SU-DHL-6 (cell line): ENCODE results near the gene SNAPC3.

ENCODE experiments used
- H2AFZ ChIP-seq: fragments of 200-600 bp; sonication (generic); 2 replicates; pipeline ENCODE4 v1.6.1; 2014; ENCODE audit warnings: low read depth, mild to moderate bottlenecking, moderate library complexity, mixed read lengths, antibody characterized with exemption, low read length; ENCODE audit not compliant: severe bottlenecking
- H3F3A ChIP-seq: fragments of 200-600 bp; shearing (Covaris generic); 2 replicates; pipeline ENCODE4 v1.6.0; 2016; ENCODE audit warnings: antibody characterized with exemption, mild to moderate bottlenecking; ENCODE audit not compliant: insufficient read depth
- H3K27ac ChIP-seq: fragments of 200-600 bp; sonication (generic); 2 replicates; pipeline ENCODE4 v1.5.1; 2016; ENCODE audit warnings: low read depth, mild to moderate bottlenecking, low read length, moderate library complexity, mixed read lengths
- H3K27me3 ChIP-seq: fragments of 200-600 bp; sonication (generic), shearing (Covaris generic); 2 replicates; pipeline ENCODE4 v1.6.0; 2014; ENCODE audit warnings: mild to moderate bottlenecking, low read length
- H3K36me3 ChIP-seq: fragments of 200-600 bp; sonication (generic); 2 replicates; pipeline ENCODE4 v1.6.1; 2014; ENCODE audit warnings: mild to moderate bottlenecking, low read length, mixed read lengths
- H3K4me2 ChIP-seq: fragments of 300-600, 200-600 bp; shearing (Covaris generic), sonication (generic); 2 replicates; pipeline ENCODE4 v1.6.0; 2014; ENCODE audit warnings: low read length, low read depth, mild to moderate bottlenecking; ENCODE audit not compliant: poor library complexity, severe bottlenecking
- H3K4me3 ChIP-seq: fragments of 200-600 bp; sonication (generic); 2 replicates; pipeline ENCODE4 v1.5.1; 2014; ENCODE audit warnings: antibody characterized with exemption, low read length, mild to moderate bottlenecking, mixed read lengths; ENCODE audit not compliant: insufficient read depth, poor library complexity, severe bottlenecking
- H3K79me2 ChIP-seq: fragments of 200-600 bp; sonication (generic); 2 replicates; pipeline ENCODE4 v1.6.1; 2014; ENCODE audit warnings: mild to moderate bottlenecking, low read length, moderate library complexity; ENCODE audit not compliant: insufficient read depth
- H3K9ac ChIP-seq: fragments of 200-600 bp; sonication (generic); 2 replicates; pipeline ENCODE4 v1.7.0; 2014; ENCODE audit warnings: mild to moderate bottlenecking, low read length
- H3K9me2 ChIP-seq: fragments of 200-600 bp; sonication (generic); replicated peaks from 2 replicates; pipeline ENCODE4 v1.6.1; 2014; ENCODE audit warnings: low read length; ENCODE audit not compliant: insufficient read depth
- H3K9me3 ChIP-seq: fragments of 200-600 bp; sonication (generic); 2 replicates; pipeline ENCODE4 v1.6.1; 2014; ENCODE audit warnings: low read length, mixed read lengths; ENCODE audit not compliant: insufficient read depth
- H4K20me1 ChIP-seq: fragments of 200-600 bp; sonication (generic); 2 replicates; pipeline ENCODE4 v1.6.1; 2014; ENCODE audit warnings: low read depth, mild to moderate bottlenecking, antibody characterized with exemption, low read length, moderate library complexity, mixed read lengths
- EZH2phosphoT487 ChIP-seq: fragments of 200-600 bp; sonication (generic), shearing (Covaris generic); conservative IDR thresholded peaks from 2 replicates; pipeline ENCODE4 v1.6.1; 2018; ENCODE audit warnings: mild to moderate bottlenecking, antibody characterized with exemption, low read length, moderate library complexity, mixed read lengths
- TF ChIP-seq, protein P1 (sequence below): fragments of 200-600 bp; sonication (generic); IDR thresholded peaks from one replicate; pipeline ENCODE4 v1.5.1; 2017; ENCODE audit warnings: antibody characterized with exemption, mild to moderate bottlenecking, low read length, moderate library complexity; ENCODE audit not compliant: insufficient read depth, poor library complexity, severe bottlenecking

SNAPC3 gene

DNA sequence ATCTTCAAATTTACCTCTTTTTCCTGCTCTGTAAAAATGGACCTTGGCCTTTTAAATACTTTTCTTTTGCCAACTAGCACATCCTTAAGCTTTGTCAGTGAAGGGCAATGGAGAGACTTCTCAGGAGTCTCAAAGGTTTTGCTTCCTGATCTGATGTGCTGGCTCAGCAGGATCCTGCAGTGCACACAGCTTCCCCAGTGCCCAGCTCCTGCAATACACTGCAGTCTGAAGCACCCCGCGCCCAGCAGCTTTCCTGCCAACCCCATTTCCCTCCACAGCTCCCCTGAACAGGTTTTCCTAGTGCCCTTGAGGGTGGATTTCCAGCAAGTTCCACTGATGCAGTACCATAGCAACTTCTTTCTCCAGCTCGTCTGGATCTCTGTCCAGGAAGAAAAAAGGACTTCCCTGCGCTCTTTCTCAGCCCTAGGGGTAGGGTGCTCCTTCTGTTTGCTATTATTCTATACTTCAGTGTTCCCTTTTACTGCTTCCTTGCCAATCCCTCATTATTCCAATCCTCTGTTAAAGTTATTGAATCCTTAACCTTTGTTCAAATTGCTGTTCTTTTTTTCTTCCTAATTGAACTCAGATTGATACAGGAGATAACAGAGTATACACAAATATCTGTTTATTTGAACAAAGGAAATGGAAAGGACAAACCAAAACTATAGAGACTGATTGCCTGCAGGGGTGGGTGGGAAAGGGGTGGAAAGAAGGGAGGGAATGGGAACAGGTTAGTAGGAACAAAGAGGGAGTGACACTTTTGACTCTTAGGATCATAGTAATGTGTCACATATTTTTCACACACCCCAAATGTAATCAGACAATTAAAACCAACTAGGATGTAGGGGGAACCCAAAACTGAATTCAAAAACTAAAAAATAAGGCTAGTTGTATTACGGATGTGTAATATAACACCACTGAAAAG is 8.5 kb downstream of the SNAPC3 start:
- Histone ChIP-seq H3K4me3 (no peak overlapping the region), H3K4me2 (no peak overlapping the region), H4K20me1 (no peaks in the 10 kb centered on the region), H3K9ac (no peak overlapping the region), H3K27ac (no peak overlapping the region), H3K9me3 (no peaks in the 10 kb centered on the region), H3K79me2 (peaks cover 34% of the 10 kb centered on the region), H3K36me3 (peaks cover 18% of the 10 kb centered on the region; the same call in 1 of the 2 replicates), H3K27me3 (no peaks in the 10 kb centered on the region), H3K9me2 (no peaks in the 10 kb centered on the region), H2AFZ (no peak overlapping the region), H3F3A (peaks cover 12% of the 10 kb centered on the region; the same call in 1 of the 2 replicates)
- TF ChIP-seq EZH2phosphoT487, result no peak
- TF ChIP-seq, protein P1, sequence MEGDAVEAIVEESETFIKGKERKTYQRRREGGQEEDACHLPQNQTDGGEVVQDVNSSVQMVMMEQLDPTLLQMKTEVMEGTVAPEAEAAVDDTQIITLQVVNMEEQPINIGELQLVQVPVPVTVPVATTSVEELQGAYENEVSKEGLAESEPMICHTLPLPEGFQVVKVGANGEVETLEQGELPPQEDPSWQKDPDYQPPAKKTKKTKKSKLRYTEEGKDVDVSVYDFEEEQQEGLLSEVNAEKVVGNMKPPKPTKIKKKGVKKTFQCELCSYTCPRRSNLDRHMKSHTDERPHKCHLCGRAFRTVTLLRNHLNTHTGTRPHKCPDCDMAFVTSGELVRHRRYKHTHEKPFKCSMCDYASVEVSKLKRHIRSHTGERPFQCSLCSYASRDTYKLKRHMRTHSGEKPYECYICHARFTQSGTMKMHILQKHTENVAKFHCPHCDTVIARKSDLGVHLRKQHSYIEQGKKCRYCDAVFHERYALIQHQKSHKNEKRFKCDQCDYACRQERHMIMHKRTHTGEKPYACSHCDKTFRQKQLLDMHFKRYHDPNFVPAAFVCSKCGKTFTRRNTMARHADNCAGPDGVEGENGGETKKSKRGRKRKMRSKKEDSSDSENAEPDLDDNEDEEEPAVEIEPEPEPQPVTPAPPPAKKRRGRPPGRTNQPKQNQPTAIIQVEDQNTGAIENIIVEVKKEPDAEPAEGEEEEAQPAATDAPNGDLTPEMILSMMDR, result no peak

DNA sequence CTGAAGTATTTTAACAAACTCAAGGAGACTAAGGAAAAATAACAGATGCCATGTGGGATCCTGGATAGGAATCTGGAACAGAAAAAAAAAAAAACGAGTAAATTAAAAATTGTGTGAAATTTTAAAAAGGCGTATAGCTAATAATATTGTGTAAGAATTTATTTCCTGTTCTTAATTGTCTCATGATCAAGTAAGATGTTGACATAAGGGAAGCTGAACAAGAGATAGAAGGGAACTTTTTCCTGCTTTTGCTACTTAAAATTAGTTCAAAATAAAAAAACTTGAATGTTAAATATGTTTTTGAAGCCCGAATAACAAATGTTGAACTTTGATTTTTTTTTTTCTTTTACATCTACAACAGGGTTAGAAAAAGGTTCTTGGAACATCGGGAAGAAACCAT is 10.5 kb downstream of the SNAPC3 start:
- Histone ChIP-seq H3F3A (peaks cover 12% of the 10 kb centered on the region; the same call in 1 of the 2 replicates), H3K9ac (no peak overlapping the region), H3K9me3 (no peaks in the 10 kb centered on the region), H3K9me2 (no peaks in the 10 kb centered on the region), H3K4me2 (no peak overlapping the region), H3K4me3 (no peak overlapping the region), H3K27me3 (no peaks in the 10 kb centered on the region), H2AFZ (no peak overlapping the region), H3K79me2 (peaks cover 30% of the 10 kb centered on the region), H3K36me3 (peaks cover 15% of the 10 kb centered on the region; the same call in 1 of the 2 replicates), H3K27ac (no peak overlapping the region), H4K20me1 (no peaks in the 10 kb centered on the region)
- TF ChIP-seq, protein P1, result no peak
- TF ChIP-seq EZH2phosphoT487, result no peak

DNA sequence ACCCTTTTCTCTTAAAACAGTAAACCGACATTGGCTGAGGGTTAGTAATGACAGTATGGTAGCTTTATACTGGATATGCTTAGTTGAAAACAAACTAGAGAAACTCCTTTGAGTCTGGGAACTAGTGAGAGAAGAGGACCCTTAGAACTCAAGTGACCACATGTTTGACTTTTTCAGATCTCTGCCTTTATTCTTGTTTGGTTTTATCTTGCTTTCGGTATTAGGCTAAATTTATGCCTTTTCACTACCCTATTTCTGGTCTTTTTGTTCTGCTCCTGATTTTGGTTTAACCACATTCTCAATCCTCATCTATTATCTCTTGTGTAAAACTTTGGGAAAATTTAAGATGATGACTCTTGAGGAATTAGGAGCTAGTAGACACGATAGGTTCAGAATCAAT is 11.0 kb downstream of the SNAPC3 start:
- Histone ChIP-seq H4K20me1 (no peaks in the 10 kb centered on the region), H3K9ac (no peak overlapping the region), H3K79me2 (peaks cover 32% of the 10 kb centered on the region), H3F3A (peaks cover 12% of the 10 kb centered on the region; the same call in 1 of the 2 replicates), H2AFZ (no peak overlapping the region), H3K27ac (no peak overlapping the region), H3K9me2 (no peaks in the 10 kb centered on the region), H3K36me3 (peaks cover 19% of the 10 kb centered on the region; the same call in 1 of the 2 replicates), H3K4me3 (no peak overlapping the region), H3K4me2 (no peak overlapping the region), H3K27me3 (no peaks in the 10 kb centered on the region), H3K9me3 (no peaks in the 10 kb centered on the region)
- no peak for TF ChIP-seq EZH2phosphoT487
- TF ChIP-seq, protein P1, result no peak
